Astrocyte (in vitro differentiated cells and primary cell): Measurements from ENCODE around the gene PLXNA3. TPM values are rescaled to one million over a fixed set of nuclear protein-coding genes. Genes with fewer than 3 reads are reported as not detected.

Source experiments
- DNase-seq: peaks from one replicate; pipeline ENCODE4 v3.0.0-alpha.2; 2010; ENCODE audit warnings: low read depth
- FAIRE-seq: peaks from 2 replicates; lab custom pipeline; 2011; peaks lifted over from hg19 to GRCh38; lab: Jason Lieb, UNC
- H2AFZ ChIP-seq: 2 replicates; pipeline ENCODE4 v1.6.0; 2012; ENCODE audit warnings: low read depth, low read length, inconsistent platforms
- H3K27ac ChIP-seq: 2 replicates; pipeline ENCODE4 v1.5.1; 2011; ENCODE audit warnings: low read depth, low read length, inconsistent platforms
- H3K27me3 ChIP-seq: 2 replicates; pipeline ENCODE4 v1.6.0; 2011; ENCODE audit warnings: low read length, inconsistent platforms; ENCODE audit not compliant: insufficient read depth
- H3K36me3 ChIP-seq: 2 replicates; pipeline ENCODE4 v1.5.1; 2011; ENCODE audit warnings: low read length, inconsistent platforms; ENCODE audit not compliant: insufficient read depth
- H3K4me1 ChIP-seq: 2 replicates; pipeline ENCODE4 v1.5.1; 2011; ENCODE audit warnings: low read length, inconsistent platforms; ENCODE audit not compliant: insufficient read depth
- H3K4me2 ChIP-seq: 2 replicates; pipeline ENCODE4 v1.6.0; 2012; ENCODE audit warnings: low read length, inconsistent platforms
- H3K4me3 ChIP-seq: 2 replicates; pipeline ENCODE4 v1.5.1; 2011; ENCODE audit warnings: low read depth, mild to moderate bottlenecking, low read length, inconsistent platforms; ENCODE audit not compliant: insufficient read depth
- H3K79me2 ChIP-seq: 2 replicates; pipeline ENCODE4 v1.6.0; 2012; ENCODE audit warnings: mild to moderate bottlenecking, low read length, inconsistent platforms; ENCODE audit not compliant: insufficient read depth
- H3K9ac ChIP-seq: 2 replicates; pipeline ENCODE4 v1.6.0; 2012; ENCODE audit warnings: mild to moderate bottlenecking, low read length, inconsistent platforms
- H3K9me3 ChIP-seq: 2 replicates; pipeline ENCODE4 v1.5.1; 2012; ENCODE audit warnings: low read depth, mild to moderate bottlenecking, low read length, inconsistent platforms; ENCODE audit not compliant: insufficient read depth
- H4K20me1 ChIP-seq: 2 replicates; pipeline ENCODE4 v1.6.0; 2012; ENCODE audit warnings: low read length, inconsistent platforms; ENCODE audit not compliant: insufficient read depth
- H3K27ac Mint-ChIP-seq: one replicate; pipeline ENCODE4 v1.8.0; 2021; ENCODE audit warnings: mild to moderate bottlenecking, mixed read lengths; ENCODE audit not compliant: unreplicated experiment
- H3K27me3 Mint-ChIP-seq: one replicate; pipeline ENCODE4 v1.8.0; 2021; ENCODE audit warnings: low read depth, mixed read lengths; ENCODE audit not compliant: unreplicated experiment
- H3K36me3 Mint-ChIP-seq: one replicate; pipeline ENCODE4 v1.8.0; 2021; ENCODE audit warnings: low read depth, mixed read lengths; ENCODE audit not compliant: unreplicated experiment
- H3K4me1 Mint-ChIP-seq: one replicate; pipeline ENCODE4 v1.8.0; 2021; ENCODE audit warnings: low read depth, mixed read lengths; ENCODE audit not compliant: unreplicated experiment
- H3K4me3 Mint-ChIP-seq: one replicate; pipeline ENCODE4 v1.8.0; 2021; ENCODE audit warnings: mild to moderate bottlenecking, moderate library complexity, mixed read lengths; ENCODE audit not compliant: unreplicated experiment
- H3K9me3 Mint-ChIP-seq: one replicate; pipeline ENCODE4 v1.8.0; 2021; ENCODE audit warnings: mild to moderate bottlenecking, mixed read lengths; ENCODE audit not compliant: unreplicated experiment
- EZH2 ChIP-seq: IDR thresholded peaks from 2 replicates; pipeline ENCODE4 v1.6.1; 2012; ENCODE audit warnings: mild to moderate bottlenecking, low read length, inconsistent platforms; ENCODE audit not compliant: insufficient read depth
- total RNA-seq: library from RNA; stranded (reverse); gene quantifications from 2 replicates; pipeline ENCODE4 v1.2.1, GENCODE V29; 2021
- TF ChIP-seq, protein P1 (sequence below): IDR thresholded peaks from 2 replicates; pipeline ENCODE4 v1.5.1; 2011; ENCODE audit warnings: low read depth, mild to moderate bottlenecking, inconsistent platforms, low read length, moderate library complexity; ENCODE audit not compliant: insufficient read depth

The PLXNA3 gene
- total RNA-seq, 1 donor from 2014 or later: 117 TPM

- H3K9me3 Mint-ChIP-seq: no peaks in the 10 kb centered on the region
- Histone ChIP-seq H3K4me2 (no peak overlapping the region), H3K27ac (no peak overlapping the region), H3K4me3 (no peak overlapping the region), H3K9ac (no peak overlapping the region), H3K27me3 (no peaks in the 10 kb centered on the region), H4K20me1 (peaks cover 59% of the 10 kb centered on the region), H2AFZ (no peak overlapping the region), H3K9me3 (no peaks in the 10 kb centered on the region), H3K79me2 (peaks cover 71% of the 10 kb centered on the region), H3K4me1 (peaks cover 25% of the 10 kb centered on the region), H3K36me3 (peaks cover 4% of the 10 kb centered on the region)
- H3K4me3 Mint-ChIP-seq: no peak overlapping the region
- TF ChIP-seq EZH2: no peak
- TF ChIP-seq, protein P1, sequence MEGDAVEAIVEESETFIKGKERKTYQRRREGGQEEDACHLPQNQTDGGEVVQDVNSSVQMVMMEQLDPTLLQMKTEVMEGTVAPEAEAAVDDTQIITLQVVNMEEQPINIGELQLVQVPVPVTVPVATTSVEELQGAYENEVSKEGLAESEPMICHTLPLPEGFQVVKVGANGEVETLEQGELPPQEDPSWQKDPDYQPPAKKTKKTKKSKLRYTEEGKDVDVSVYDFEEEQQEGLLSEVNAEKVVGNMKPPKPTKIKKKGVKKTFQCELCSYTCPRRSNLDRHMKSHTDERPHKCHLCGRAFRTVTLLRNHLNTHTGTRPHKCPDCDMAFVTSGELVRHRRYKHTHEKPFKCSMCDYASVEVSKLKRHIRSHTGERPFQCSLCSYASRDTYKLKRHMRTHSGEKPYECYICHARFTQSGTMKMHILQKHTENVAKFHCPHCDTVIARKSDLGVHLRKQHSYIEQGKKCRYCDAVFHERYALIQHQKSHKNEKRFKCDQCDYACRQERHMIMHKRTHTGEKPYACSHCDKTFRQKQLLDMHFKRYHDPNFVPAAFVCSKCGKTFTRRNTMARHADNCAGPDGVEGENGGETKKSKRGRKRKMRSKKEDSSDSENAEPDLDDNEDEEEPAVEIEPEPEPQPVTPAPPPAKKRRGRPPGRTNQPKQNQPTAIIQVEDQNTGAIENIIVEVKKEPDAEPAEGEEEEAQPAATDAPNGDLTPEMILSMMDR: no peak
- no peaks in the 10 kb centered on the region for H3K4me1 Mint-ChIP-seq
- peaks cover 1% of the 10 kb centered on the region for H3K36me3 Mint-ChIP-seq
- DNase-seq (no peak), FAIRE-seq (no peak)
- no peaks in the 10 kb centered on the region for H3K27me3 Mint-ChIP-seq
- H3K27ac Mint-ChIP-seq: no peak overlapping the region
Measured at GRCh38 chrX:154441564-154441963, 16.5 kb upstream of the PLXNA3 start.

DNA sequence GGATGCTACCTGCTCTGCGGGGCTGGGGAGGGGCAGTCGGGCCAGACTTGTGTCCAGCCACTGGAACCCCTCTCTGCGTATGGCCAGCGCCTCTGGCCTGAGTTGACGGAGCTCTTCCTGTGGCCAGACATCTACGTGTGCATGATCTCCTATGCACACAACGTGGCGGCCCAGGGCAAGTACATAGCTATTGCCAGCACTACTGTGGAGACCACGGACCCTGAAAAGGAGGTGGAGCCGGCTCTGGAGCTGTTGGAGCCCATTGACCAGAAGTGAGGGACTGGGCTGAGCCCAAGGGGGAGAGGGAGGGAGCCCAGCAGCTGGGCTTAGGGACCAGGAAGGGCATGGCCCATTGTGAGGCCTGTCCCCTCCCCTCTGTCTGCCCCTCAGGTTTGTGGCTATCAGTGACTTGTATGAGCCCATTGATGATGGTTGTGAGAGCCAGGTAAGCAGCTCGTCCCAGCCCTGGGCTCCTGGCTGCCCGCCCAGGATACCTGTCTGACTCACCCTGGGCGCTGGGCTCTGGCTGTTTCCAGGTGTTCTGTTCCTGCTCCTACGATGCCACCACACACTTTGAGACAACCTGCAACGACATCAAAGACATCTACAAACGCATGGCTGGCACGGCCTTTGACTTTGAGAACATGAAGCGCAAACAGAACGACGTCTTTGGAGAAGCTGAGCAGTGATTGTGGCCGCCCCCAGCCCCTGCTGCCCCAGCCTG is 15.9 kb upstream of the PLXNA3 start:
- Mint-ChIP-seq H3K9me3 (no peaks in the 10 kb centered on the region), H3K27ac (no peak overlapping the region), H3K4me1 (no peaks in the 10 kb centered on the region), H3K36me3 (peaks cover 1% of the 10 kb centered on the region), H3K4me3 (no peak overlapping the region), H3K27me3 (no peaks in the 10 kb centered on the region)
- no peak overlapping the region for H2AFZ ChIP-seq
- no peak overlapping the region for H3K27ac ChIP-seq
- peaks cover 25% of the 10 kb centered on the region for H3K4me1 ChIP-seq
- FAIRE-seq (no peak), DNase-seq (no peak)
- H3K4me3 ChIP-seq: no peak overlapping the region
- peaks cover 4% of the 10 kb centered on the region for H3K36me3 ChIP-seq
- no peaks in the 10 kb centered on the region for H3K9me3 ChIP-seq
- TF ChIP-seq EZH2: no peak
- TF ChIP-seq, protein P1: no peak
- H3K9ac ChIP-seq: no peak overlapping the region
- no peaks in the 10 kb centered on the region for H3K27me3 ChIP-seq
- no peak overlapping the region for H3K4me2 ChIP-seq
- H3K79me2 ChIP-seq: peaks cover 75% of the 10 kb centered on the region
- H4K20me1 ChIP-seq: peaks cover 59% of the 10 kb centered on the region

DNA sequence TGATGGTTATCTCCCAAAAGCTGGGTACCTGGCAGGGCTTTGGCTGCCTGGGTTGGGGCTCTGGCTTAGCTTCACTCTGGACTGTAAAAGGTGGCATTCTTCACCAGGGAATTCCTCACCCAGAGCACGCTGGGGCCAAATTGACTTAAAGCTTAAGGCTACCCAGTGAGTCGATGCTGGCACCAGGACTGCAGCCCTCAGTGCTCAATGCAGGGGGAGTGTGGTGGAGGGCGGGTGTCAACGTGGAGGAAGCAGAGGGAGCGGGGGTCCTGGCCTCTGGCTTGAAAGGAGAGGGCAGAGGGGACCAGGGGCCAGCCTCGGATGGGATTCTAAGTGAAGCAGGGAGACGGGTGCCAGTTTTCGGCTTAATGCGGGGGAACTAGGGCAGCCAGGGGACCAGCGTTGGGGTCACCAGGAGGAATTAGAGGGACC is 14.6 kb upstream of the PLXNA3 start:
- peak overlapping the region; percentile 80 for H3K4me2 ChIP-seq
- peak overlapping the region; percentile 53 for H3K27ac ChIP-seq
- H4K20me1 ChIP-seq: peaks cover 49% of the 10 kb centered on the region
- no peak for DNase-seq
- no peaks in the 10 kb centered on the region for H3K9me3 Mint-ChIP-seq
- no peak for FAIRE-seq
- H3K4me3 ChIP-seq: no peak overlapping the region
- H3K9ac ChIP-seq: peak overlapping the region; percentile 67
- no peaks in the 10 kb centered on the region for H3K27me3 Mint-ChIP-seq
- H3K4me1 Mint-ChIP-seq: no peaks in the 10 kb centered on the region
- peaks cover 21% of the 10 kb centered on the region for H3K4me1 ChIP-seq
- TF ChIP-seq EZH2: no peak
- TF ChIP-seq, protein P1: no peak
- H3K9me3 ChIP-seq: no peaks in the 10 kb centered on the region
- no peak overlapping the region for H2AFZ ChIP-seq
- peaks cover 4% of the 10 kb centered on the region for H3K36me3 ChIP-seq
- H3K4me3 Mint-ChIP-seq: peak overlapping the region; percentile 76
- H3K36me3 Mint-ChIP-seq: peaks cover 1% of the 10 kb centered on the region
- peaks cover 62% of the 10 kb centered on the region for H3K79me2 ChIP-seq
- H3K27me3 ChIP-seq: no peaks in the 10 kb centered on the region
- H3K27ac Mint-ChIP-seq: peak overlapping the region; percentile 80
